22Rv1 (cell line): ENCODE results near the gene DHCR24.
A peak's percentile ranks its signal among the peaks of the same experiment; 100 is the strongest.
"Not testable (repeated sequence)": the region's sequence is repeated elsewhere in the genome, so short reads cannot be mapped to it uniquely, and the experiment has no call there.

Source experiments
- H3K27ac ChIP-seq: fragments of 450-650 bp; 2 replicates; pipeline ENCODE4 v1.5.1; 2017
- ZFX ChIP-seq: fragments of 450-650 bp; IDR thresholded peaks from 2 replicates; pipeline ENCODE4 v1.6.1; 2017; ENCODE audit warnings: antibody characterized with exemption, borderline replicate concordance
- TF ChIP-seq, protein P1 (sequence below): fragments of 450-650 bp; IDR thresholded peaks from 2 replicates; pipeline ENCODE4 v1.5.1; 2017; ENCODE audit warnings: mild to moderate bottlenecking

Gene DHCR24

DNA sequence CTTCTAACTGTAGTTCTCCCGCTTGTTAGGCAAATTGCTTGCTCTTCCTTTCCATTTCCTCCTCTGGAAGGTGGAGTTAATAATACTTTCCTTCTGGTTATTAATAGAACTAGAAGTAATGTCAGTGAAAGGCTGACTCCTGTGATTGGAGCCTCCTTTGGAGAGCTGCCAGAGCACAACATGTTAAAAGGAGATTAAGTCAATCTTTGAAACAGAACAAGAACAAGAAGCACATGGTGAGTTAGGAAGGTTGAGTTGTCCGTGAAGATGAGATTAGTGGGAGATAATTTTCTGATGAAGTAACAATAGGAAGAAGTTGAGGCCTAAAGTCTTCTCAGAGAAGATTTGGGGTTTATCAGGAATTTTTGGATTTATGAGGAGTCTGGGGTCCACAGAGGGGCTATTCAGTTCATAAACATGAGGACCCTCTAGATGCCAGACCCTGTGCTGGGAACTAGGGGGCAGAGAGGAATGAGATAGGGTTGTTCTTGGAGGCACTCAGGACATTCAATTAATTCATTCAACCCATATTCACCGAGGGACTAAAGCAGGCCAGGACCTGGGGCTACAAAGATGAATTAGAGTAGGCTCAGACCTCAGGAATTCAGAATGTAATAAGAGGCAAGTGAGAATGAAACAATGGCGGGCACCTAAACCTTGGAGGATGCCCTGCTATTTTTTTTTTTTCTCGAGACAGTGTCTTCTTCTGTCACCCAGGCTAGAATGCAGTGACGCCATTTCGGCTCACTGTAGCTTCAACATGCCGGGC lies 40.7 kb upstream of the DHCR24 start:
- TF ChIP-seq, protein P1, sequence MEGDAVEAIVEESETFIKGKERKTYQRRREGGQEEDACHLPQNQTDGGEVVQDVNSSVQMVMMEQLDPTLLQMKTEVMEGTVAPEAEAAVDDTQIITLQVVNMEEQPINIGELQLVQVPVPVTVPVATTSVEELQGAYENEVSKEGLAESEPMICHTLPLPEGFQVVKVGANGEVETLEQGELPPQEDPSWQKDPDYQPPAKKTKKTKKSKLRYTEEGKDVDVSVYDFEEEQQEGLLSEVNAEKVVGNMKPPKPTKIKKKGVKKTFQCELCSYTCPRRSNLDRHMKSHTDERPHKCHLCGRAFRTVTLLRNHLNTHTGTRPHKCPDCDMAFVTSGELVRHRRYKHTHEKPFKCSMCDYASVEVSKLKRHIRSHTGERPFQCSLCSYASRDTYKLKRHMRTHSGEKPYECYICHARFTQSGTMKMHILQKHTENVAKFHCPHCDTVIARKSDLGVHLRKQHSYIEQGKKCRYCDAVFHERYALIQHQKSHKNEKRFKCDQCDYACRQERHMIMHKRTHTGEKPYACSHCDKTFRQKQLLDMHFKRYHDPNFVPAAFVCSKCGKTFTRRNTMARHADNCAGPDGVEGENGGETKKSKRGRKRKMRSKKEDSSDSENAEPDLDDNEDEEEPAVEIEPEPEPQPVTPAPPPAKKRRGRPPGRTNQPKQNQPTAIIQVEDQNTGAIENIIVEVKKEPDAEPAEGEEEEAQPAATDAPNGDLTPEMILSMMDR = no peak
- no peak for TF ChIP-seq ZFX
- H3K27ac ChIP-seq = 0 out of 2 replicates have a peak overlapping the region, but pooled peaks have one; percentile 6

DNA sequence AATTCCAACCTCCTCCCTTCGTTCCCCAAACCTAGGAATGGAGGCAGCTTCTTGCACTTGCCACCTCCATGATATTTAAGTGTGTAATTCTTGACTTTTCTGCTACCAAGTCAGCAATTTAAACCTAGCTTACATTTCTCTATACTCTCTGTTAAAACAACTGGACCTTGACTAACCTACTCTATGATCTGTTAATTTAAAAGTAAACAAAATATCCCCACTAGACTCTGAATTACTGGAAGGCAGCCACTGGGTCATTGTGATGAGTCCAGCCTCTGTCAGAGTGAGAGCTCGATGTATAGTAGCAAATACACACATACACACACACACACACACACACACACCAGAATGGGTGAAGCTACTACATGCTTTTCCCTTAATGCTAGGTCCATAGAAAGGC lies 40.0 kb upstream of the DHCR24 start:
- no peak for TF ChIP-seq ZFX
- TF ChIP-seq, protein P1 = no peak
- 0 out of 2 replicates have a peak overlapping the region, but pooled peaks have one; percentile 6 for H3K27ac ChIP-seq

DNA sequence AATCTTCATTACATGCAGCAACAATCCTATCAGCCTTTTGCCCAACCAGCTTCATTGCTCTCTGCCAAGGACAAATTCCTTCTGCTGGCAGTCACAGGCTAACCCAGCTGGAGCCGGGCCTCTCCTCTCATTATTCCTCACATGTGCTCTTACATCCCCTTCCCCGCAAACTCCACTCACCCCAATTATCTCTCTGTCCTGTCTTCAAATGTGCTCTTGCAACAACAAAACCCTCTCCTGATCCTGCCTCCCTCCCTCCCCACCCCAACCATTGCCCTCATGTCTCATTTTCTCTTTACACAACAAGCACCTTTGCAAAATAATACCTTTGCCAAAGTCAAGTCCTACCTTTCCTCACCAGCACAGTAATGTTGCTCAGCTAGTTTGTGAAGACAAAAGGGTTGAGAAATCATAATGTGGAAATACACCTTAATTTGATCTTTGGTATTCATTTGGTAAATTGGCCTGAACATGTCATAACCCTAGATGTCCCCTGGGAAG lies 36.0 kb upstream of the DHCR24 start:
- TF ChIP-seq, protein P1 = no peak
- no peak for TF ChIP-seq ZFX
- no peak overlapping the region for H3K27ac ChIP-seq

DNA sequence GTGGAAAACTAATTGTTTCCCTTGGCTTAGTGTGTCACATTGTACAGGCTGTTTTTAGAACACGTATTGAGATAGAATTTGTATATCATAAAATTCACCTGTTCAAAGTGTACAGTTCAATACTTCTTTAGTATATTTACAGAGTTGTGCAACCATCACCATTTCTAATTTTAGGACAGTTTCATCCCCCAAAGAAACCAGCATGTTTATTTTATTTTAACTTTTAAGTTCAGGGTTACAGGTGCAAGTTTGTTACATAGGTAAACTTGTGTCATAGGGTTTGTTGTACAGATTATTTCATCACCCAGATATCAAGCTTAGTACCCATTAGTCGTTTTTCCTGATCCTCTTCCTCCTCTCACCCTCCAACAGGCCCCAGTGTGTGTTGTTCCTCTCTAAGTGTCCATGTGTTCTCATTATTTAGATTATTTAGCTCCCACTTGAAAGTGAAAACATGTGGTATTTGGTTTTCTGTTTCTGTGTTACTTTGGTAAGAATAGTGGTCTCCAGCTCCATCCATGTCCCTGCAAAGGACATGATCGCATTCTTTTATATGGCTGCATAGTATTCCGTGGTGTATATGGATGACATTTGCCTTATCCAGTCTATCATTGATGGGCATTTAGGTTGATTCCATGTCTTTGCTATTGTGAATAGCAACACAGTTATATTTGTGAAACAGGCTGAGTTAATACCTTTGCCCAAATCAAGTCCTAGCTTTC lies 35.2 kb upstream of the DHCR24 start:
- H3K27ac ChIP-seq = no peak overlapping the region
- TF ChIP-seq ZFX = no peak
- TF ChIP-seq, protein P1 = no peak

DNA sequence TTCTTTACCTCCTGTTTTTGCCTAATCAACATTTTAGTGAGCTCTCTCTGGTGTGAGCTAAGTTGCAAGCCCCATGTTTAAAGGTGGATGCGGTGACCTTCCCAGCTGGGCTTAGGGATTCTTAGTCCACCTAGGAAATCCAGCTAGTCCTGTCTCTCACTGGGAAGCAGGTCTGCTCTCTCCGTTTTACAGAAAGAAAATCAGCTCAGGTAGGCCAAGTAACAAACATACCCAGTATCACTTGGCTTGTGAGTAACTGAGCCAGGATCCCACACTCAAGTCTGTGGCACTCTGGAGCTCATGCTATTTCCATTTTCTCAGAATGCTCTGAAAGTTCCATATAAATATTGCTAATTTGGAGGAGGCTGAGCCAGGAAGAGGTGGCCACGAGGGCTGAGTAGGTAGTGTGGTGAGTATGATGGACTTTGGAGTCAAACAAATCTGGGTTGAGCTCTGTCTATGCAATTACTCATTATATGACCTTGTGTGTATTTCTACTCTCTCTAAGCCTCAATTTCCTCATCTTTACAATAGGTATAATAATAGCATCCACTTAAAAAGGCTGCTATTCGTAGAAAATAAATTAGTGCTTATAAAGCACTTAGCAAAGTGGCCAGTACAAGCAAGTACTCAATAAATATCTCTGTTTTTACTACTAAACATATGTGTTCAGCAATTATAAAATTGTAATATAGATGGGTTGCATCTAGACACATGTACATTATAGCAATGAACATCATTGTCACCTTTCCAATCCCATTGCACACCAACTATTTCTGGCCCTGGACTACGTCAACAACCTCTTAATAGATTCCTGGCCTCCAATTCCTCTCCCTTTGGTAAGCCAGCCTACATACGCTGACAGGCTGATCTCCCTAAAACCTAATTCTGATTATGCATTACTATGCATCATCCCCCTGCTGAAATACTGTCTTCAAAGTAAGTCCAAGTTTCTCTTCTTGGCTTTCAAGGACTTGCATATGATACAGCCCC lies 32.7 kb upstream of the DHCR24 start:
- TF ChIP-seq ZFX = no peak
- TF ChIP-seq, protein P1 = no peak
- no peak overlapping the region for H3K27ac ChIP-seq

DNA sequence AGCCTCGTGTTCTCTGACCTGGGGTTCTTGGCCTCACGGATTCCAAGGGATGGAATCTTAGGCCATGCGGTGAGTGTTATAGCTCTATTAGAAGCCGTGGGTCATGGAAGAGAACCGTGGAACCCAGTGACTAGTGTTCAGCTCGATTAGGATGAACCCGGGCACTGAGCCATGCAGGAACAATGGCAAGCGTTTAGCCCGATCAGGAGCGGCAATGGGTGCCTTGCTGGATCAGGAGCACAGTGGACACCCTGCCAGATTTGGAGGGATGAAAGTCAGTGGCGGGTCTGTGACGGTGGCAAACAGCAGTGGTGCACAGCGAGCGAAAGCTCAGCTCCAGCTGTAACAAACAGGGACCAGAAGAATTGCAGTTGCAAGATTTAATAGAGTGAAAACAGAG lies 24.1 kb upstream of the DHCR24 start:
- not testable (repeated sequence) for H3K27ac ChIP-seq

DNA sequence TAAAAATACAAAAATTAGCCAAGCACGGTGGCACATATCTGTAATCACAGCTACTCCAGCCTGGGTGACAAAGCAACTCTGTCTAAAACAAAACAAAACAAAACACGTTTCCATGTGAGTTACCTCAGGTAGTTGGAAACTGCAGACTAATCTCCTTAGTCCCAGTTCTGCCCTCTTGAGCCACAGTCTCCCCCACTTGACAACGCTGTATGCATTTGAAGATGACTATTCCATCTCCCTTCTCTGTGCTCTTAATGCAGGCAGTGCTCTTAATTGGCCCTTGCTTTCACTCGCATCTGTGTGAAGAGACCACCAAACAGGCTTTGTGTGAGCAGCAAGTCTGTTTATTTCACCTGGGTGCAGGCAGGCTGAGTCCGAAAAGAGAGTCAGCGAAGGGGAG lies 19.6 kb upstream of the DHCR24 start:
- TF ChIP-seq, protein P1 = no peak
- no peak for TF ChIP-seq ZFX

More for the DNA sequence above, 19.6 kb upstream of the DHCR24 start:
- H3K27ac ChIP-seq = no peak overlapping the region
